ENCODE results near the gene CPNE9.

CPNE9 gene

GRCh38 chr3:9716801-9717555, 13.3 kb downstream of the CPNE9 start:
- no peak for DNase-seq (ENCODE audit: low read depth)

GRCh38 chr3:9717563-9717962, 13.9 kb downstream of the CPNE9 start:
- DNase-seq (ENCODE audit: low read depth) = no peak

DNA sequence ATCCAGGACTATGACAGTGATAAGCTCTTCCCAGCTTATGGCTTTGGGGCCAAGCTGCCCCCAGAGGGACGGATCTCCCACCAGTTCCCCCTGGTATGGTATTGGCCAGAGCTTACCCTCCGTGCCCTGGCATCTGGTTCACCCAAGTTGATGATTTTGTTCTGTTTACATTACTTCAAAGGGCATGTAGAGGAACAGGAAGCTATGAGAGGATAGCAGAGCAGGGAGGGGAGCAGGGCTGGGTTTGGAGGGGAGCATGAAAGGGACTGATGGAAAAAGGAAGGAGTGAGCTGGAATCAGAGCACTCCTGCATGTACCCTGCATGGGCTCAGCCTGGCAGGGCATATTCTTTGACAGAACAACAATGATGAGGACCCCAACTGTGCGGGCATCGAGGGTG, 14.5 kb downstream of the CPNE9 start:
- DNase-seq (ENCODE audit: low read depth) = no peak

DNA sequence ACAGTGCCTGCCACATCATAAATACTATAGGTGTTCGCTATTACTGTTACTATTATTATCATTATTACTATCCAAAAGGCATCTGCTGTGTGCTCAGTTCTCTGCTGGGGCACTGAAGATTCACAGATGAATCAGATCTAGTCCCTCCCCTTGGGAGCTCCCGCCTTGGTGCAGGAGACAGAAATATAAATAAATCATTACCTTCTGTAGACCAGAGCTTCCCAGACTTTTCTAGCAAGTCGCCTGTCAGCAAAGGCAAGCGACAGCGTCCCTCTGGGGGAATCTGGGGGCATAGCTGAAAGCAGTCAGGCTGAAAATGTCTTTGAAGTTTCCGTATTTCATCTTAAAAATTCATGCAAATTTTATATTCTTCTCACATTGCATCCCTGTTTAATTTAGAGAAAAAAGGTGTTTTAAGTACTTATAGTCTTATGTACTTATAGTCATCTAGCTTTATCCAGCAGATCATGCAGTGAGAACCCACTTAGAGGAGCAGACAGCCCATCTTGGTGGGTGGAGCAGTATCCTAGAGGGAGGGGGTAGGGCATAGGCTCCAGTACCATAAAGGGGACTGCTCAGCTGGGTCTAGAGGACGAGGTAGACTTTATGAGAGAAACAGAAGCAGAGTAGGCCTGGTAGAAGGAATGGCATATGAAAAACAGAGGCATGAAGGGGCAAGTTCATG, 17.5 kb downstream of the CPNE9 start:
- no peak for DNase-seq (ENCODE audit: low read depth)

DNA sequence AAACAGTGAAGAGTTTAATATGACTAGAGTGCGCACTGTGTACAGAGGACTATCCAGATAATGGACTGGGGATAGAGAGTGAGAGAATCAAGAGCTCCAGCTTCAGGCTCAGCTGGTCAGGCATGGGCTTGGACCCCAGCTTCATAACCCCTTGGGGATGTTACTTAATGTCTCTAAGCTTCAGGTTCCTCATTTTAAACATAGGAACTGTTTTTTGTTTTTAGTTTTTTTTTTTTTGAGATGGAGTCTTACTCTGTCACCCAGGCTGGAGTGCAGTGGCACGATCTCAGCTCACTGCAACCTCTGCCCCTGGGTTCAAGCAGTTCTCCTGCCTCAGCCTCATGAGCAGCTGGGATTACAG, 18.0 kb downstream of the CPNE9 start:
- no peak for DNase-seq (ENCODE audit: low read depth)

GRCh38 chr3:9725775-9726515, 22.3 kb downstream of the CPNE9 start:
- no peak for DNase-seq (ENCODE audit: low read depth)

GRCh38 chr3:9727041-9727595, 23.5 kb downstream of the CPNE9 start:
- DNase-seq (ENCODE audit: low read depth) = no peak

DNA sequence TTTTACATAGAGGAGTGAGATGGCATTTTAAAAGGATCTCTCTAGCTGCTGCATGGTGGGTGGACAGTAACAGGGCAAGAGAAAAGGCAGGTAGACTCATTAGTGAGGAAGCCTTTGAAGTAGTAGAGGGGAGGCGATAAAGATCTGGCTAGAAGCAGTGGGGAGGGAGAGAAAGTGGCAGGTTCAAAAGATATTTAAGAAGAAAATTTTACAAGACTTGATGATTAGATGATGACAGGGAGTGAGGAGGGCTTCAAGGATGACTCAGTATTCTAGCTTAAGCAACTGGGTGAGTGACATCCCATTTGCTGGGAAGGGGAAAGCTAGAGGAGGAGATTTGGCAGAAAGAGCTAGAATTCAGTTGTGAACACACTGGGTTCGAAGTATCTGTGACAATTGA, 24.1 kb downstream of the CPNE9 start:
- DNase-seq (ENCODE audit: low read depth) = no peak

GRCh38 chr3:9729419-9729818, 25.8 kb downstream of the CPNE9 start:
- DNase-seq (ENCODE audit: low read depth) = no peak

DNA sequence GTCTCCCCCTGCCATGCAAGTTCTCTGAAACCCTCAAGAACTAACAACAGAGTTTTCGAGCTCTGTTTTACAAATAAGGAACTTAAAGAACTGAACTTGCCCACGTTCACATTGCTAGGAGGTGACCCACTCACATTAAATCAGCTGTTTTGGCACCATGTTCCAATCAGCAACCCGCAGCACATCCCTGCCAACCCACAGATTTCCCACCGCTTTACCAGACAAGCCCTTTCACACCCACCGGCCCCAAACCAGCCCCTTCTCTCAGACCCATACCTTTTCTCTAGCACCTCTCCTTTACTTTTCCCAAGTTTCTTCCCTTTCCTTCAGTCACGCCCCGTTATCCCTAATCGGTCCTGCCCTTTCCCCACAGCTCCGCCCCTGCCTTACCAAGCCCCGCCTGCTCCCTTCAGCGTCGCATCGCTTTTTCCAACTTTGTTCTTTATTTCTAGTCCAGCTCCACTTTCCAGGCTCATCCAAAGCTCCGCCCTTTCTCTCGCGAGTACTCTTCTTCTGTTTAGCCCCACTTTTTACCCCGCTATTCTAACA, 27.1 kb downstream of the CPNE9 start:
- DNase-seq (ENCODE audit: low read depth) = peak; percentile 54

GRCh38 chr3:9731206-9732079, 27.8 kb downstream of the CPNE9 start, which contains the start of gene BRPF1:
BRPF1 (plus strand) TSS chr3:9731735; CDS start chr3:9734141, 2,406 bp downstream.
- peak; percentile 92 for DNase-seq (ENCODE audit: low read depth)

DNA sequence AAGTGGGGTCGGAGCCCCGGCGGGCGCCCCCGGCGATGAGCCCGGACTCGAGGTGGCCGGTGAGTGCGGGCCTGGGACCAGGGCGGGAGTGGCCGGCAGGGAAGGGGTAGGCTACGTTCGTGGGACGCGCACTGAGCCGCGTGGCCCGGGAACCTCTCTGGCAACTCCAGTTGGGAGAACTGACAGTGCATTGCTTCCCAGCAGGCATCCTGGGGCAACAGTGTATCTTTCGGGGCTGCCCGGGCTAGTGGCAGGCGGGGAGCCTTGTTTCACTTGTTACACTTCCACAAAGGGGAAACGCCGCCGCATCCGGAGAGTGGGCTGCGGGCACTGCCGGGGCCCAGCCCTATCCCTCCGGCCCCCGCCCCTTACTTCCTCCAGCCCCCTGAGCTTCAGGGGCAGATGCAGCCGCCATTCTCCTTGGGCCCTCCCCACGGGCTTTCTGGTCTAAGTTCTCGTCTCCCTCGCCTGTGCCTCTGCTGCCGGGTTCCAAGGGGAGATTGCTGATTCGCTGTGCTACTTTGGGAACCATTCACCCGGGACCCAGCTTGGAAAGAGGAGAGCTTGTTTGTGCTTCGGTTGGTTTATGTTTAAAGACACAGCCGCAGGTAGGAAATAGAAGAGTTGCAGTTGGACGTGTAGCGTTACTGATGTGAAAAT, 28.6 kb downstream of the CPNE9 start:
- DNase-seq (ENCODE audit: low read depth) = no peak

DNA sequence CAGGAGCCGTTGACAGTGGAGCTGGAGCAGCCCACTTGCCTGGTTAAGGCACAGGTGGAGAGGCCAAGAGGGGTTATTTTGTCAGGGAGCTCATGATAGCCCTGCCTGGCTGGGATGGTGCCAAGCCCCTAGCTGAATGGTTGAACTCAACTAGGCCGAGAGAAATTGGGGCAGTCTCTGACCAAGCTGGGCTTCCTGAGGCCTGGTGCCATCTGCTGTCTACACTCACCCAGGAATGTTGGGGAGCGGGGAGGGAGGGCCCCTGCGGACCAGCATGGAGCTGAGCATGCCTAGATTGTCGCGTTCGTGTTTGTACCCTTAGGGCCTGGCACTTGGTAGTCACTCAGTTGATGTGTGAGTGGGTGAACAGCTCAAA, 29.1 kb downstream of the CPNE9 start:
- no peak for DNase-seq (ENCODE audit: low read depth)

DNA sequence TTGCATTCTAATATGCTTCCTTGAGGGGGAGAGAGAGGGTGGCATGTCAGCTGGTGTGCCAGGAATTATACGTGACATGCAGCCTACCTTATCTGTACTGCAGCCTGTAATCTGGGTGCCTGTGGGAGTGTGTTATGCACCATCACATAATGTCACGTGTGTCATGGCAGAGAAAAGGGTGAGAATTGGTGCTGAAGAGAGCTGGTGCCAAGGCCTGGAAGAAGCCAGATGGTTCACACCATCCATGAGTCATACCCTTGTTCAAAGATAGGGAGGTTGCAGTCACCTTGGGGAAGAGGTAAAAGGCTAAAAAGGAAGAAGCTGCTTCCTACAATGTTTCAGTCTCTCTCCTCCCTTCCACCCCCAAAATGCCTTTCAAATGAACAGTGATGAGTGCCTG, 33.2 kb downstream of the CPNE9 start:
- DNase-seq (ENCODE audit: low read depth) = no peak

- DNase-seq (ENCODE audit: low read depth) = no peak
Observed at GRCh38 chr3:9739181-9739580, 35.5 kb downstream of the CPNE9 start.

- no peak for DNase-seq (ENCODE audit: low read depth)
Observed at GRCh38 chr3:9742560-9742959, 38.9 kb downstream of the CPNE9 start.

- DNase-seq (ENCODE audit: low read depth) = no peak
Observed at GRCh38 chr3:9743548-9743947, 39.9 kb downstream of the CPNE9 start.

GRCh38 chr3:9744162-9744561, 40.5 kb downstream of the CPNE9 start:
- DNase-seq (ENCODE audit: low read depth) = no peak

DNA sequence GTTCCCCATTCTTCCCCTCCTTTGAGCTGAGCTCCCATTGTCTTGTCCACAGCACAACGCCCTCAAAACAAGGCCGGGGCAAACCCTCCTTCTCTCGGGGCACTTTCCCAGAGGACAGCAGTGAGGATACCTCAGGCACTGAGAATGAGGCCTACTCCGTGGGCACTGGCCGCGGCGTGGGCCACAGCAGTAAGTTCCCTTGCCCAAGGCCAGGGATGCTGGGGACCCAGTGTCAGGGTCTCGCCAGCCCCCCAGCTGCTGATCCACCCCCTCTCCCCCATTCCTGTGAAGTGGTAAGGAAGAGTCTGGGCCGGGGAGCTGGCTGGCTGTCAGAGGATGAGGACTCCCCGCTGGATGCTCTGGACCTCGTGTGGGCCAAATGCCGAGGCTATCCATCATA, 41.9 kb downstream of the CPNE9 start:
- DNase-seq (ENCODE audit: low read depth) = no peak

- peak; percentile 73 for DNase-seq (ENCODE audit: low read depth)
Observed at GRCh38 chr3:9746330-9746729, 42.7 kb downstream of the CPNE9 start.

GRCh38 chr3:9747267-9747666, 43.6 kb downstream of the CPNE9 start:
- no peak for DNase-seq (ENCODE audit: low read depth)
